Large intestine (tissue), 3 donors: ENCODE results near the gene LZTS3. TPM values are rescaled to one million over a fixed set of nuclear protein-coding genes. Genes with fewer than 3 reads are reported as not detected.
A peak's percentile ranks its signal among the peaks of the same experiment; 100 is the strongest.

ENCODE experiments used
- DNase-seq, 2 donors: peaks; one replicate each; pipeline versions ENCODE4 v3.0.0 to v3.0.0-alpha.2; 2013
- H3K27ac ChIP-seq: one replicate; pipeline ENCODE4 v1.5.1; 2013; ENCODE audit warnings: low read length
- H3K27me3 ChIP-seq: 2 replicates; pipeline ENCODE4 v1.6.1; 2013; ENCODE audit warnings: low read length; ENCODE audit not compliant: control insufficient read depth, insufficient read depth
- H3K36me3 ChIP-seq: 2 replicates; pipeline ENCODE4 v1.6.1; 2013; ENCODE audit warnings: low read length; ENCODE audit not compliant: control insufficient read depth, insufficient read depth
- H3K4me1 ChIP-seq: one replicate; pipeline ENCODE4 v1.6.1; 2013; ENCODE audit warnings: low read length; ENCODE audit not compliant: control insufficient read depth, insufficient read depth
- H3K4me3 ChIP-seq: one replicate; pipeline ENCODE4 v1.5.1; 2013; ENCODE audit warnings: low read length
- H3K9me3 ChIP-seq: one replicate; pipeline ENCODE4 v1.6.1; 2013; ENCODE audit warnings: mild to moderate bottlenecking, low read depth, low read length, moderate library complexity; ENCODE audit not compliant: control insufficient read depth
- WGBS: methylation state at CpG from one replicate; pipeline ENCODE4 v1.1.5; 2013; ENCODE audit warnings: low lambda C conversion rate; ENCODE audit not compliant: insufficient coverage; 5-methylcytosine and 5-hydroxymethylcytosine counted together
- polyA plus RNA-seq: library from polyadenylated mRNA; unstranded; fragments of 120-200 nt; gene quantifications from one replicate; pipeline ENCODE4 v1.2.1, GENCODE V29; 2013

LZTS3 gene
- polyA plus RNA-seq, 1 donor = 17.1 TPM

DNA sequence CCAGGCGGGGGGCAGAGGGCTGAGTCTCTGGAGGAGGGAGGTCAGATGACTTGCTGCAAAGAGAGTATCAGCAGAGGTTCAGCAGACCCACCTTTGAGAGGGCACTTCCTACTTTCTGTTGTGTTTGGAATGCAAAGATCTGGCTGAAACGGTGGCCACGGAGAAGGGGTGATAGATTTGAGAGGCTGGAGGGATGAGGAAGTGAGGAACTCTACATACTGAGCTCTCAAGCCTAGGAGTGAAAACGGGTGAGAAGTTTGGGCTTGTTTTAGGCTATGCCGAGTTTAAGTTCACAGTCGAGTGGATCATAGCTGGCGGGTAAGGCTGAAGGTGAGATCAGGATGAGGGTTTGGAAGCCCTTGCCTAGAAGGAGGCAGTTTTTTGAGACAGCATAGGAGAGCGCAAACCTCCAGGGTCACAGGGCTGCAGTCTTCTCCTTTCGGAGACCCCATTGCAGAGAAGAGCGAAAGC lies 35.5 kb upstream of the LZTS3 start:
- peaks cover 9% of the 10 kb centered on the region for H3K4me1 ChIP-seq
- no peaks in the 10 kb centered on the region for H3K9me3 ChIP-seq
- WGBS = no CpG with 5 or more reads among the region's 10 CpGs
- peak in 1 of 2 donors; percentile 53 for DNase-seq
- peaks cover 6% of the 10 kb centered on the region for H3K36me3 ChIP-seq
- peak overlapping the region; percentile 93 for H3K4me3 ChIP-seq
- no peaks in the 10 kb centered on the region for H3K27me3 ChIP-seq
- peak overlapping the region; percentile 84 for H3K27ac ChIP-seq

DNA sequence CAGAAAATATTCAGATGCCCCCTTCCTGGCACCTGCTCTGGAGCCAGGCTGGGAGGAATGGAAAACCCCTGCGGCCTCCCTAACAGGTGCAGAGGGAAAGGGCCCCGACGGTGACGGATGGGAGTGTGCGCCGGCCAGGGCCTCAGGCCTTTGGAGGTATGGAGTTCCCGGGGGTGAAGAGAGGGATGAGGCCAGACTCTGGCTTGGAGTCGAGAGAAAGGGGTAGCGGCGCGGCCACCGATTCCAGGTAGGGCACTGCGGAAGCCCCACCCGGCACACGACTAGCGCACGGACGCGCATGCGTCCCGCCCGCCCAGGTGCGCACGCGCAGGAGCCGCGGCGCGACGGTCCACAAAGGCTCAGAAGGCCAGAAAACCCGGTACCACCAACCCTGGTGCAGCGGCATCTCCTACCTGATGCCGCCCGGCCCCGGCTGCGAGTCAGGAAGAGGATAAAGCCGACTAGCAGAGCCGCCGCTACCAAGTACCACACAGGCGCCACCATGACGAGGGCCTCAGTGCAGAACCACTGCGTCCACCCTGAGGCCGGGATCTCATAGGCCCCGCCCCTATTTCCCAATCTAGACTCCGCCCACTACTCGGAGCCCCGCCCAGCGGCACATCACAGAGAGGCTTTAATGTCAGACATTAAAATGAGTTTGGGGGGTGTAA lies 30.9 kb upstream of the LZTS3 start, which contains the start of gene DDRGK1:
DDRGK1 (minus strand) TSS at position 559 of the 671 bp plus-strand sequence; CDS start at position 504, 55 bp downstream.
- H3K27me3 ChIP-seq = no peaks in the 10 kb centered on the region
- WGBS = no CpG with 5 or more reads among the region's 48 CpGs

DNA sequence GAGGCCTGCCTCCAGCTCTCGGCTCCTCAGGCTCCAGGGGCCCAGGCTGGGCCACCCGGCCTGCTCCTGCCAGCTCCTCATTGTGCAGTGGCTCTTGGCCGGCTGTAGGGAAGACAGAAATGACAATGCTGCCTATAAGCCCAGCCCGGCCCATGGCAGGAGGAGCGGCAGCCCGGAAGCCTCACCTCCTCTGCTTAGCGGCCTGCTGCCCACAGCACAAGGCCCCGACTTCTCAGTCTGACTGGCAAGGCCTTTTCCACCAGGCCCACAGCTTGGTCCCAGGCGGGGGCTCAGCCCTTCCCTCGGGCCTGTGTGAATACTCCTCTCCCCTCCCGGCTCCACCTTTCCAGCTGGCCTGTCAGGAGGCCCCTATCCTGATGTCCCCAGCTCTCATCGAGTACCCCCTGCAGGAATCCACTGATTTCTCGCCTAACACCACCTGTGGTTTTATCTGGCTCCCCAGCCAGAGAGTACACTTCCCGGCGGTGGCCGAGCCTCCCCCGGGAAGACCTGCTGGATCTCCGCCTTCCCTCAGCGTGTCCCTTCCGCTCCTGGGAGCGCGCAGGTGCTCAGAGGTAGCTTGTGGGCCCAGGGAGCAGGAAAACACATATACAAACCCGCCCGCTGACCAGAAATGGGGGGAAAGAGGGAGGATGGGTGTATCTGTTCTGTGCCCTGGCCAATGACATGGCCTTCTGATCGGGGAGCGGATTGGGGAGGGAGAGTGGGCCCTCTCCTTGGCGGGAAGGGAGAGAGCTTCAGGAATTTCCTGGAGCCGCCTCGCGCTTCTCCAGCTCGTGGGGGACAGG lies 30.2 kb upstream of the LZTS3 start:
- peaks cover 12% of the 10 kb centered on the region for H3K4me1 ChIP-seq
- H3K9me3 ChIP-seq = no peaks in the 10 kb centered on the region
- H3K27me3 ChIP-seq = no peaks in the 10 kb centered on the region
- H3K27ac ChIP-seq = peak overlapping the region; percentile 87
- DNase-seq = peak in 1 of 2 donors; percentile 62
- peak overlapping the region; percentile 82 for H3K4me3 ChIP-seq
- no CpG with 5 or more reads among the region's 31 CpGs for WGBS
- peaks cover 27% of the 10 kb centered on the region for H3K36me3 ChIP-seq

More for the DNA sequence above, 30.9 kb upstream of the LZTS3 start, which contains the start of gene DDRGK1:
- peak within 1 kb of the TSS; percentile 82 for H3K4me3 ChIP-seq
- peaks cover 22% of the 10 kb centered on the region for H3K36me3 ChIP-seq
- peak within 1 kb of the TSS; percentile 87 for H3K27ac ChIP-seq
- peak; percentile 89 to 95 for DNase-seq
- no peaks in the 10 kb centered on the region for H3K9me3 ChIP-seq
- peaks cover 12% of the 10 kb centered on the region for H3K4me1 ChIP-seq

DNA sequence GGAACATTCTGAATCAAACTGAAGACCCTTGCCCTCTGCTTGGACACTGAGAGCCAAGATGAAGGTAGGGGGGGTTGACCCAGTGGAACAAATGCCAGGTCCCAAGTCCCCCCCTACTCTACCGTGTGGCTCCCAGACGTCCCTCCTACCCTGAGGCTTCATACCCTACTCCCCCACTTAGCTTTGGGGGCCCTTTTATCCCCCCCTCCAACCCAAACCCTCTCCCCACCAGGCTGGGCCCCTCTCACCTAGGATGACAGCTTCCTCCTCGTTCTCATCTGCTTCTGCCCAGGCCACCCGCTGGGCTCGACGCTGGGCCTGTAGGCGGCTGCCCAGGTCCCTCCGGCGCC lies 29.6 kb upstream of the LZTS3 start:
- Histone ChIP-seq H3K36me3 (peaks cover 27% of the 10 kb centered on the region), H3K4me1 (peaks cover 9% of the 10 kb centered on the region), H3K27me3 (no peaks in the 10 kb centered on the region), H3K9me3 (no peaks in the 10 kb centered on the region), H3K4me3 (peak overlapping the region; percentile 82), H3K27ac (peak overlapping the region; percentile 87)
- WGBS = no CpG with 5 or more reads among the region's 9 CpGs
- DNase-seq = no peak

DNA sequence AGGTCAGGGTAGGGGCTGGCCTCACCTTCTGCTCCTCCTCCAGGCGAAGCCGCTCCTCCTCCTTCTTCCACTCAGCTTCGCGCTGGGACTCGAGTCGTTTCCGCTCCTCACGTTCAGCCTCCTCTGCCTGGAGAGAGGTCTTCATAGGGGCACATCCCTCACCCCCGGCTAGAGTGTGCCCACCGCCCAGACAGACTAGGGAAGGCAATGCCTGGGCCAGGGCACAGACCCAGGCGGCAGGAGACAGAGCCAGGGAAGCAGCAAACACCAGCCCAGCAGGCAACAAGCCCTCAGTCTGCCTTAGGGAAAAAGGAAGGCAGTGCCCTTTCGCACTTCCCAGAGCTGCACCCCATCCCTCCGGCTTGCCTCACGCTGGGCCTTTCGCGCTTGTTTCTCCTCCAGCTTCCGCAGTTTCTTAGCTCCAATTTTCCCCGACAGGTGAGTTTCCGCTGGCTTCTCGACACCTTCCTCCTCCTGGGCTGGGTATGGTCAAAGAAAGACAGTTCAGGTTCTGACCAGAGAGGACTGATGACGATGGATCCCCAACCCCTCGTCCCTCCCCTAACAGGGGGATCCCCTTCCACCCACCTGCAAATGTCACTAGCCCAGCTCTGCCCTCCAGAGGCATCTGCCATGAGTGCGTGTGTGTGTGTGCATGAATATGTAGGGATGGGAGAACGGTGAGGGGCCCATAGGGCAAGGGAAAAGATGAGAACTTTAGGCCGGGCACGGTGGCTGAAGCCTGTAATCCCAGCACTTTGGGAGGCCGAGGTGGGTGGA lies 26.8 kb upstream of the LZTS3 start:
- H3K27ac ChIP-seq = no peak overlapping the region
- 100% methylated on average over 1 of the region's 27 CpGs for WGBS
- H3K4me1 ChIP-seq = peaks cover 9% of the 10 kb centered on the region
- H3K36me3 ChIP-seq = peaks cover 48% of the 10 kb centered on the region
- DNase-seq = no peak
- H3K27me3 ChIP-seq = no peaks in the 10 kb centered on the region
- no peaks in the 10 kb centered on the region for H3K9me3 ChIP-seq
- H3K4me3 ChIP-seq = no peak overlapping the region

DNA sequence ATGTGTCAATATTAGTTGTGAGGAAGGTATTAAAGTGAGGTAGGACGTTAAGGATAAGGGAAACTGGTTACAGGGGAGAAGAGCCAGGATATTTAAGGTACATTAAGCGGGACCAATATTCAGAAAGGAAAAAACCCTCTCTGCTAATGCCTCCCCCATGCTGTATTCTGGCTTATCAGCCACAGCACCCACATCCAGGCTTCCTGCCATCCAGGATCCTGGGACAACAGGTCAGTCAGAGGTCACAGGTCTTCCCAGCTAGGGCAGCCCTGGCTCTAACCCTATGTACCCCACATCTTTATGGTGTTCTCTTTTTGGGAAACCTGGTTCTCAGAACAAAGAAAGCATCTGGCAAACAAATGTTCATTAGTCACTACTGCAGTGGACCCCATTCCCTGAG lies 25.9 kb upstream of the LZTS3 start:
- H3K27me3 ChIP-seq = no peaks in the 10 kb centered on the region
- no peaks in the 10 kb centered on the region for H3K9me3 ChIP-seq
- H3K4me1 ChIP-seq = peaks cover 9% of the 10 kb centered on the region
- WGBS = 78% methylated on average over 1 of the region's 2 CpGs
- no peak overlapping the region for H3K27ac ChIP-seq
- no peak overlapping the region for H3K4me3 ChIP-seq
- H3K36me3 ChIP-seq = peaks cover 58% of the 10 kb centered on the region
- DNase-seq = no peak

DNA sequence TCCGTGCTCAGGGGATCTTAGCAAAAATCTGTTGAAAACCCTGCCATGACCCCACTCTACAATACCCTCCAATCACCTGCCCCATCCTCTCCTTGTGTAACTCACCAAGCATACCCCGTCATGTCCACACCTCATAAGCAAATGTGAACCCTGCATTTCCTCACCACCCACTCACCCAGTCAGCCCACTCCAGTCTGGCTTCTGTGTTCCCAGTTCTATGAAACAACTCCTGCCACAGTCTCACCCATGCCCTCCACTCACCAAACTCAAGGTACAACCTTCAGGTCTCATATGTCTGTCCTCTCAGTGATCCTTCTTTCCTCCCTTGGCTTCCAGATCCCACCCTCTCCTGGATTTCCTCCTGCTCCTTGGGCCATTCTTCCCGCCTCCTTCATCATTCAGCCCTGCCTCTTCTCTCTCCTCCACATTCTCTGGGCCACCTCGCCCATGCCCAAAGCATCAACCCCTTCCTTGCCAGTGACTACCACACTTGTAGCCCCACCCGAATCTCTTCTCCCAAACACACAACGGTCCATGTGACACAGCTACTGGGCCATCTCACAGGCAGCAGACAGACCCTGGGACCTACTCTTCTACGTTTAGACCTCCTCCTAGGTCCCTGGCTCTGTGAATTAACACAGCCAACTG lies 22.4 kb upstream of the LZTS3 start:
- H3K4me3 ChIP-seq = no peak overlapping the region
- no peaks in the 10 kb centered on the region for H3K4me1 ChIP-seq
- H3K36me3 ChIP-seq = peaks cover 81% of the 10 kb centered on the region
- no peaks in the 10 kb centered on the region for H3K9me3 ChIP-seq
- H3K27ac ChIP-seq = no peak overlapping the region
- H3K27me3 ChIP-seq = no peaks in the 10 kb centered on the region
- DNase-seq = no peak
- WGBS = 100% methylated on average over 2 of the region's 7 CpGs

DNA sequence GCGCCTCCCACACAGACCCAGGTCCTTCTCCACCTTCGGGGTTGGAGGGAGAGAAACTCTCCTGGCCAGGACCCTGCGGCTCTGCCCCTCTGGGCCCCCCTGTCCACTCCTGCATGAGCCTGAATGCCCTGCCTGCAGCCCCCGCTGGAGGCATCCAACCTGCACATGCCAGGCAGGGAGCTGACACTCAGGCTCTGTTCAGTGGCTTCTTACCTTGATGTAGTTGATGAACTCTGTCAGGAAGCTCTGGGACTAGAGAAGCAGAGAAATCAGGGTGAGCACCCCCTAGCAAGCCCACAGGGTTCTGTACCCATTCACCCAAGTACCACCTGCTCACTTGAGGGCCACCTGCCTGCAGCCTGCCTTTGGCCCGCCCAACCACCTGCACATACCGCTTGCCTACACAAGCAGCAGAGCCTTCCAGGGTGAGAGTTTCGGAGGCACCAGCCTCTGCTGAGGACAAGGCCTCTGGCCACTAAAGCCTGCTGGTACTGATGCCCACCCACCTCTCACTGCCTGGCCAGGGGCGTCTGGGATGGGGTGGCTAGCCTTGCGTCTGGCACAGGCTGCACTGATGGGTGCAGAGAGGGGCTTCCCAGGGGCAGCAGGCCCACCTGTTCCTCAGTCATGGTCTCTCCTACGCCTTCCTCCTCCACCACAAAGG lies 21.4 kb upstream of the LZTS3 start:
- Histone ChIP-seq H3K27ac (no peak overlapping the region), H3K4me1 (no peaks in the 10 kb centered on the region), H3K27me3 (no peaks in the 10 kb centered on the region), H3K4me3 (no peak overlapping the region), H3K36me3 (peaks cover 83% of the 10 kb centered on the region), H3K9me3 (no peaks in the 10 kb centered on the region)
- DNase-seq = no peak
- WGBS = no CpG with 5 or more reads among the region's 10 CpGs

DNA sequence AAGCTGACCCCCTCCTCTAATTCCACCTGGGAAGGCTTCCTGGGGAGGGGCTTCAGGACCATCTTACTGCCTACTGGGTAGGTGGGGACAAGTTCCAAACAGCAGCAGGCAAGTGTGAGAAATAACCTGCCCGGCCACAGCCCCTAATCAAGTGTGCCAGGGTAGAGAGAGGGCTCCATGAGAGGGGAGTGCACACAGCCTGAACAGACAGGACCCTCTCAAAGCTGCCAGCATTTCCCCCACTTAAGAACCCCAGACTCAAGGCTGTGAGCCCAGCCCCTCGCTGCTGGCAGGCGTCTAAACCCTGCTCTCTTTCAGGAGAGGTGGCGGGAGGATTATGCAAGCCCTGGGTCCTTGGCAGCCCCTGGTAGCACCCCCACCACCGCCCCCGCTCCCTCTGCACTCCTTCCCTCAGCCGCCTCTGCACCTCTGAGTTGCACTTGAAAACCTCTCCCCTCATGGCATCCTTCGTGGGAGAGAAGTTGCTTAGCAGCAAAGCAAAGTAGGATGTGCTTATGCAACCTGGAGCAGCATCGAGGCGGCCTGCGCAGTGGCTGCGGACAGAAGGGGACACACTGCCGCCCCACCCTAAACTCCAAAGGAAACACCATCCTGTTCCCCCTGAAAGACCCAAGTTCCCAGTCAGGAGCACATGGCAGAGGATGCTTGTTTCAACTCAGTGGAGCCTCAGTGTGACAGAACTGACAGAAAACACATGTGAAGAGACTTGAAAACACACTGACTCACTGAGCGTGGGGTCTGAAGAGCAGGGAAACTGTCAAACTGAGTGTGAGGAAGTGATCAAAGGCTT lies 20.7 kb upstream of the LZTS3 start:
- H3K4me1 ChIP-seq = no peaks in the 10 kb centered on the region
- no peak overlapping the region for H3K27ac ChIP-seq
- H3K27me3 ChIP-seq = no peaks in the 10 kb centered on the region
- WGBS = no CpG with 5 or more reads among the region's 14 CpGs
- DNase-seq = no peak
- H3K4me3 ChIP-seq = no peak overlapping the region
- H3K36me3 ChIP-seq = peaks cover 81% of the 10 kb centered on the region
- no peaks in the 10 kb centered on the region for H3K9me3 ChIP-seq
